HG02973 (cell line): ENCODE measurements around the gene ELAVL1.
"Not testable (repeated sequence)": the region's sequence is repeated elsewhere in the genome, so short reads cannot be mapped to it uniquely, and the experiment has no call there.

Experiments
- ATAC-seq: cut with Tn5 transposase; IDR thresholded peaks from one replicate; pipeline ENCODE4 v1.9.1; 2021; ENCODE audit warnings: moderate library complexity; ENCODE audit not compliant: unreplicated experiment

The ELAVL1 gene

DNA sequence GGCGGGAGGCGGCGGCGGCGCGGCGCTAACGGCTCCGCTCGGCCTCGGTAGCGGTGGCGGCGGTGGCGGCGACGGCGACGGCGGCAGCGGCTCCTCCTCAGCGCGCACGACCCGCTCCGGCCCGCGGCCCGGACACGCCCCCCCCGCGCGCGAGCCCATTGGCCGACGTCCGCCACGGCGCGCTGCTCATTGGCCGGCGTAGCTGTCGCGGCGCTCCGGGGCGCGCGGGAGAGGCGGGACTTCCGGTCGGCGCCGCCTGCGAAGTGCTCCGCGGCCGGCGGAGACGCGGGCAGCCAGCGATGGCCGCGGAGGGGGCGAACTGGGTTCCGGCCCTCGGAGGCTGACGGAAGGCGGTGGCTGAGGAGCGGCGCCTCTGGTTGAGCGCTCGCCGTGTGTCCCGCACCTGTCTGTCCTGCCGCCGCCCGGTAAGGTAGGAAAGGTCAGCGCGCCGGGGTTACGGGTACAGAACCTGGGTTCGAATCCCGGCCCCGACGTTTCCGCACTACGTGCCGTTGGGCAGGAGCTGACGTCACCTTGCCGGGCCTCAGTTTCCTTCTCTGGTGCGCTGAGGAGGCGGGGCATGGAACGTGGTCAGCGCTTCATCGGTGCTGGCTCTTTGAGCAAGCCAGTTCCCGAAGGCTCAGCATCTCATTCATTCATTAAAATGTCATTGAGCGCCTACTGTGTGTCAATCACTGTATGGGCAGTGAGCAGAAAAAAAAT, at the start of gene ELAVL1:
TSS of gene ELAVL1 (minus strand) at position 108 of the 723 bp plus-strand sequence. CDS start 13,826 bp downstream, outside the sequence.
- peak; percentile 74 for ATAC-seq

DNA sequence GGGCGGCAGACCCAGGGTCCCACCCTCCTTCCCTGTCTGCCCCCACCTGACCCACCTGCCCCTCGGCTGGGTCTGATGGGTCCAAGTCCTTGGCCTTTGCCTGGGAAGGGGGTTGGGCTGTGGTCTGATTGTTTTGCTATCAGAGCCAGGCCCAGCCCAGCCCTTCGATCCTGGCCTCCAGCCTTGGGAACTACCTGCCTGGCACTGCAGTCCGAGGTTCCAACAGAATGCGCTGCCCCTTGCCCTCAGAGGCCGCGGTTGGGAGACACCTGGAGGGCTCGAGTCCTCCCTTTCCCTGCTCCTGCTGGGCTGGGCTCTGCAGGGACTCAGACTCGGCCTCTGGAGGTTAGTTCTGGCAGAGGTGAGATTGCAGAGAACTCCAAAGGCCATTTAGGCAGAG, 48.7 kb upstream of the ELAVL1 start:
- ATAC-seq, result no peak

DNA sequence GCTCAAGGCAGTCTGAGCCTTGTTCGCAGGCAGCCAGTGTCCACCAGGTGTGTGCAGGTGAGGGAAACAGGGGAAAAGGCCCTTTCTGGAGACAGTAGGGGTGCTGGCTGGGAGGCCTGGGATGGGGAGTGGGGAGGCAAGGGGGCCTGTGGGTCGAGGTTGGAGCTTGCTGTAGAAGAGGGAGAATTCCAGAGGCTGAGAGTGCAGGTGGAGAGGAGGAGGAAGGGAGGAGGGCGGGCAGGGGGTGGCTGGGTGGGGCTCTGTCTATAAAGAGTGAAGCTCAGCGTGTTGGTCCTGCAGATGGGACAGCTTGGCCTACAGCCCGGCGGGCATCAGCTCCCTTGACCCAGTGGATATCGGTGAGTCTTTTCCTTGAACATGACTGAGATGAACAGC, 47.0 kb upstream of the ELAVL1 start, which contains the start of gene CCL25:
TSS of gene CCL25 (plus strand) at position 297 of the 396 bp plus-strand sequence. CDS start 290 bp downstream, outside the sequence.
- no peak for ATAC-seq

DNA sequence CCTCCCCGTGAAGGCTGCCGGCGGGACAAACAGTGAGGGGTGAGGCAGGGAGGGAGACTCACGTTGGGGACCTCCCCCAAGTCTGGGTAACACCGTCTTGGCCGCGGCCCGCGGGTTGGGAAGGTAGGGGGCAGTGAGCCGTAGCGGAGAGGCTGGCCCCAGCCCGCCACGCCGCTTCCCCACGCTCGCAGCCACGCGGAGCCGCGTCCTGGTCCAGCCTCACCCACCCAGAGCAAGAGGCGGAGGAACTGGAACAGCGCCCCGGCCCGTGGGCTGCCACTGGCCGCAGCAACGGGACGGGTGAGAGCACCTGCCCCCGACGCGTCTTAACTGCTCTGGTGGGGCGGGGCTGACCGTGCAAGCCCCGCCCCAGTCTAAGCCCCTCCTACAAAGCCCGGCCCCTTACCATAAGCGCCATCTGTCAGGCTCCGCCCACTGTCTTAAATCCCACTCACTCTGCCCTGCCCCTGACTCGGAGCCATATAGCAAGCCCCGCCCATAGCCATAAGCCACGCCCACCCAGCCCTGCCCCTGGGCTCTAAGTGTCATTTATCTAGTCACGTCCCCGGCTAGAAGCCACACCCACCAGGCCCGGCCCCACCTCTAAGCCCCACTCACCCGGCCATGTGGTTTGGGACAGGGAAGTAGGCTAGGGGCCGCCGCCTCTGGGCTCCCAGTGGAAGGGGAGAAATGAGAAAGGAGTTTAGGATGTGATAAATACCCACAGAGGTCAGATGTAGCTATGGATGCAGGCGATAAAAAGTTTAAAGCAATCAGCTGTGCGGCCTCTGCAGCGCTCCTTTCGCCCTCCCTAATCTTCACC, 45.0 kb upstream of the ELAVL1 start:
- peak; percentile 73 for ATAC-seq

DNA sequence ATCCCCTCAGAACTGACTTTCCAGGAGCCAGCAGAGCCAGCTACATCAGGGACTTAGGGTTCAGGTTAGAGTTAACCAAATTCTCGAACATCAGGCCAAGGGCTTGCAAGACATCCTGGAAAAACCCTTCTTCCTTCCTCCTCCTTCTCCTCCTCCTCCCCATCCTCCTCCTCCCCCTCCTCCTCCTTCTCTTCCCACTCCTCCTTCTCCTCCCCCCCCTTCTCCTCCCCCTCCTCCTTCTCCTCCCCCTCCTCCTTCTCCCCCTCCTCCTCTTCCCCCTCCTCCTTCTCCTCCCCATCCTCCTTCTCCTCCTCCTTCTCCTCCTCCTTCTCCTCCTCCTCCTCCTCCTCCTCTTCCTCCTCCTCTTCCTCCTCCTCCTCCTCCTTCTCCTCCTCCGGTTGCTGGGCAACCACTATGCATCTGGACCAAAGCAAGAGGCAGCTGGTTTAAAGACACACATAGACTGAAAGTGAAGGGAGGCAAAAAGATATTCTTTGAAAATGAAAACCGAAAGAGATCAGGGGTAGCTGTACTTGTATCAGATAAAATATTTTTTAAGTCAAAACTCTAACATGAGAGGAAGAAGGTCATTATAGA, 41.2 kb upstream of the ELAVL1 start:
- no peak for ATAC-seq

DNA sequence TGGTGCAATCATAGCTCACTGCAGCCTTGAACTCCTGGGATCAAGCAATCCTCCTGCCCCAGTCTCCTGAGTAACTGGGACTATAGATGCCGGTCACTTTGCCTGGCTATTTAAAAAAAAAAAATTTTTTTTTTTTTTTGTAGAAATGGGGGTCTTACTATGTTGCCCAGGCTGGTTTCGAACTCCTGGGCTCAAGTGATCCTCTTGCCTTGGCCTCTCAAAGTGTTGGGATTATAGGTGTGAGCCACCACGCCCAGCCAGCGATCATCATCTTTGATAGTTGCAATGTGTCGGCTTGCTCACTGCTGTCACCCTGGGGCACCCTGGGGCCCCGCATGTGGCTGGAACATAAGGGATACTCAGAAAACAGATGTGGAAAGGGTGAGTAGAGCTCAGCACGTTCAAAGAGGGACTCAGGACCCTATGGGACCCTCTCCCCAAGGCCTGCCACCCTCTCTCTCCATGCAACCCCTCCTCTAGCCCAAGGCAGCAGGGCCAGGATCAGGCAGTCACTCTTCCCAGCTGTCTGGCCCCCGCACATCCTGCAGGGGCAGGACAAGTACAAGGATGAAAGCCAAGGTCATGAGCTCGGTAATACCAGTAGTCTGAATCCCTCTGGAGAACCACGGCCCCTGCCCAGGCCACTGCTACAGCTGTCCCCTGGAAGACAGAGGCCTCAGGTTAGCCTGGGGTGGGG, 40.6 kb upstream of the ELAVL1 start:
- no peak for ATAC-seq

DNA sequence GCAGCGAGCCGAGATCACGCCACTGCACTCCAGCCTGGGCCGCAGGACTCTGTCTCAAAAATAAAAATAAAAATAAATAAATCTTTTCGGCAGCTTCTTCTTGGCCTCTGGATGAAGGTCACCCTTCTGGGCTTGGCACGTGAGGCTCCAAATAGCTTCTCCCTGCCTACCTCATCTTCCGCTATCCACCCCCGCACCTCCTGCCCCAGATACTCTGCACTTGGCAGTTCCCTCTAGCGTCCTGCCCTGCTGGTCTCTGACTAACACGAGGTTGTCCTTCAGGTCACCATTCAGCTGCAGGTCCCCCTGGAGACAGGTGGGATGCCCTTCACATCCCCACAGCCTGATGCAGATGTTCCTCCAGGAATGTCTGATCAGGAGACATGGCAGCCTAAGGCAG, 38.6 kb upstream of the ELAVL1 start:
- no peak for ATAC-seq

DNA sequence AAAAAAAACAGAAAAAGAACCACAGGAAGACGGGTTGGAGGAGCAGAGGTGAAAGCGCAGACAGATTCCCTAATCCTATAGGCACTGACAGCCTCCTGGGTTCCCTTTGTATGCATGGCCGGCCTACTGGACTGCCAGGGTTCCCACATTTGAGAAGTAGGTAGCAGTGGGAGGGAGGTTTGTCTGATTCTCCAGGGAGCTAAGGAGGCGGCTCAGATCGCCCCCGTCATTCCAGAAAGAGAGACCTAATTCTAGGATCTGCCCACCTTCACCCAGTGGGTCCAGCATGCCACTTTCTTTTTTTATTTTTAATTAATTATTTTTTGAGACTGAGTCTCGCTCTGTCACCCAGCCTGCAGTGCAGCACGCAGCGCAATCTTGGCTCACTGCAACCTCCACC, 37.5 kb upstream of the ELAVL1 start:
- no peak for ATAC-seq

DNA sequence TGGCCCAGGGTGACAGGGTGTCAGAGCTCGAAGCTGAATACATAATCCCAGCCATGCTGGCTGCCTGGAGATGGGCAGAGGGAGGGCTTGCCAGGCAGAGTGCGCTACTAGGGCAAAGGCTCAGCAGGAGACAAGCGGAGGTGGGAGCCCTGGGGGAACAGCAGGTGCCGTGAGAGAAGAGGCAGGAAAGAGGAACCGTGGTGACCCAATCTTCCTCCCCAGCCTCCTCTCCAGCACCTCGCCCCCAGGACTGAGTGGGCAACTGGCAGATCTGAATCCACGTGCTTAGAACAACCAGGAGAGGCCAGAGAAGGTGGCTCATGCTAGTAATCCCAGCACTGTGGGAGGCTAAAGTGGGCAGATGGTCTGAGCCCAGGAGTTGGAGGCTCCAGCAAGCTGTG, 36.1 kb upstream of the ELAVL1 start:
- no peak for ATAC-seq

DNA sequence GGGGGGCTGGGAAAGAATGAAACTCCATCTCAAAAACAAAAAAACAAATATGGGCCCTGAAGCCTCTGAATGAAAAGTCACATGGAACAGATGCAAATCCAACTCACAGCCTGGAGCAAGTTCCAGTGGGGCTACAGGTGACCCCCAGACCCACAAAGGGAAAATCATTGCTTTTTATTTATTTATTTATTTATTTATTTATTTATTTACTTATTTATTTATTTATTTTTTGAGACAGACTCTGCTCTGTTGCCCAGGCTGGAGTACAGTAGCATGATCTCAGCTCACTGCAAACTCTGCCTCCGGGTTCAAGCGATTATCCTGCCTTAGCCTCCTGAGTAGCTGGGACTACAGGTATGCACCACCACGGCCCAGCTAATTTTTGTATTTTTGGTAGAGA, 33.8 kb upstream of the ELAVL1 start:
- ATAC-seq, result no peak

DNA sequence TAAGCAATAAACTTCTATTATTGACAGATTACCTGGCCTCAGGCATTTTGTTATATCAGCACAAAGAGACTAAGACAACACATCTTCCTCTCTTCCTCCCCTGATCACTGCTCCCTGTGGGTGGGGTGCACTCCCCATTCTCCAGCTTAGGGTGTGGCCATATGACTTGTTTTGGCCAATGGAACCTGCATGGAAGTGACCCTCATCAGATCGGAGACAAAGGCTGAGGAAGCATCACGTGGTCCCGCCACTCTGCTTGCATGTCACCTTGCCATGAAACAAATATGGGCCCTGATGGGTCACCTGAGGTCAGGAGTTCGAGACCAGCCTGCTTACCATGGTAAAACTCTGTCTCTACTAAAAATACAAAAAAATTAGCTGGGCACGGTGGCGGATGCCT, 33.4 kb upstream of the ELAVL1 start:
- ATAC-seq, result no peak

DNA sequence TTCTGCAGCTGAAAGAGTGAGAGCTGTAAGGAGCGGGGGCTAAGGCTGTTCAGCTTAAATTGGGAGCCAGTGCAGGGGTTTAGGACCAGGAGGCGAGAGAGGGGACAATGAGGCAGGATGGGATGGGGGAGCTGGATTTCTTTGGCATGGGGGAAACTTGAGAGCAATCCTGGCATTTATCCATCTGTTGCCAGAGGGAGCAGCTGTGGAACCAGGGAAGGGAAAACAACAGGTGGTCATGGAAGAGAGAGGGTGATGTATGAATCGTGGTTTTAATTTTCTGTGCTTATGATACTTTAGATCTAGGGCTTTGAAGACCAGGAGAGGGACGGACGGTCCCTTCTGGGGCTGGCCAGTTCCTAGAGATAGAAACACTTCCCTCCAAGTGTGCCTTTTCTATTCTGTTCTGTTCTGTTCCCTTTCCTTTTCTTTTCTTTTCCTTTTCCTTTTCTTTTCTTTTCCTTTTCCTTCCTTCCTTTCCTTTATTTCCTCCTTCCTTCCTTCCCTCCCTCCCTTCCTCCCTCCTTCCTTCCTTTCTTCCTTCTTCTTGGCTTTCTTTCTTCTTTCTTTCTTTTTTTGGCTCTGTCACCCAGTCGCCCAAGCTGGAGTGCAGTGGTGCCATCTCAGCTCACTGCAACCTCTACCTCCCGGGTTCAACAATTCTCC, 31.1 kb upstream of the ELAVL1 start:
- no peak for ATAC-seq

DNA sequence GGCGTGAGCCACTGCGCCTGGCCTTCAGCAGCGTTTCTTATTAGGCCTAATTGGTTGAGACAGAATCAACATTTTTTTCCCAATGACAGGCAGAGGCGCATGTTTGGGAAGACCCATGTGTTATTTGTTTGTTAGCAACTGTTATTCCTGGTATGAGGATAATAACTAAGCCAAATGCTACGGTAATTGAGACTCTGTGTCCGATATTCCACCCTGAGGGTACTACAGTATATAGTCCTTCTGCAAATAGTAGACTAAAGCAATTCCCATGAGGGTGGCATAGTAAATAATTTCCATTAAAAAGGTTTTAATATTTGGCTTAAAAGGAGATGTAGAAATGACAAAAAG, 28.7 kb upstream of the ELAVL1 start:
- no peak for ATAC-seq

DNA sequence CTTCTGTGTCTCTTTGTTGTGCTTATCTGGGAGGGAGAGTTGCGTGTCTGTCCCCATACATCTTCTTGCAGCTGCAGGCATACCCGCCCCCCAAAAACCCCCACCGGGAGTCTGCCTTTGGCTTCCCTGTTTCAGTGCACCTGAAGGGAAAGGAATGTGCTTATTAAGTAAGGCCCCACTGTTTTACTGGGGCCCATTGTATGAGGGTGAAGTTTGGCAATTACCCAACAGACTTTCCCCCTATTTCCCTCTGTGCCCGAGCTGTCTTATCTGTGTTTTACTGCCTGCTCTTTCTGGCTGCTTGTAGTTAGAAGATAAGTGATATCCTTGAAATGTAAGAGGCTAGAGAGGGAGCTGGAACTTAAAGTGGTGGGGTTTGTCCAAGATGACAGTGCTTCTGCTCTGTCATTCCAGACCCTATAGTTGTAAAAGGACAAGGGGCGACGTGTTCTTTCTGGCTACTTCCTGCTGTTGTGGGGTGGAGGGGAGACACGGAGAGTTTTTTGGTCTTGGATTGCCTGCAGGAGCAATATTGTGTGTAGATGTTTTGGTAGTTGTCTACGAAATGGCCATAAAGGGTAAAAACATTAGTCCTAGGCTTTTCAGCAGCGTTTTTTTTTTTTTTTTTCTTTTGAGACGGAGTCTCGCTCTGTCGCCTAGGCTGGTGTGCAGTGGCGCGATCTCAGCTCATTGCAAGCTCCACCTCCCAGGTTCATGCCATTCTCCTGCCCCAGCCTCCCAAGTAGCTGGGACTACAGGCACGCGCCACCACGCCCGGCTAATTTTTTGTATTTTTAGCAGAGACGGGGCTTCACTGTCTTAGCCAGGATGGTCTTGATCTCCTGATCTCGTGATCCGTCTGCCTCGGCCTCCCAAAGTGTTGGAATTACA, 28.1 kb upstream of the ELAVL1 start:
- not testable (repeated sequence) for ATAC-seq

DNA sequence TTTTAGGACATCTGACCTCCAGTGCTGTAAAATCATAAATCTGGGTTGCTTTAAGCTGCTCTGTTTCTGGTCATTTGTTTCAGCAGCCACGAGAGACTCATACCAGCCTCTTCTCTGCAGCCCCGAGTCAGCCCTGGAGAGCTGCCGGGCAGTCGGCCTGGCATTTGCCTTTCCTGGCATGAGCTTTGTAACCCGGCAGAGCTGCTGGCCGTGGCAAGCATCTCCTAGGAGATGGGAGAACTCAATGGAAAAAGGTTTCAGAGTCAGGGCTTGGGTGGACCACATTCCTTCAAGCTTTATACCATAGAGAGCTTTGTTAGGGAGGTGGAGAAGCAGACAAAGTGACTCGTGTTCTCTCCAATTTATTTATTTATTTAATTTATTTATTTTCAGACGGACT, 25.5 kb upstream of the ELAVL1 start:
- ATAC-seq, result no peak

DNA sequence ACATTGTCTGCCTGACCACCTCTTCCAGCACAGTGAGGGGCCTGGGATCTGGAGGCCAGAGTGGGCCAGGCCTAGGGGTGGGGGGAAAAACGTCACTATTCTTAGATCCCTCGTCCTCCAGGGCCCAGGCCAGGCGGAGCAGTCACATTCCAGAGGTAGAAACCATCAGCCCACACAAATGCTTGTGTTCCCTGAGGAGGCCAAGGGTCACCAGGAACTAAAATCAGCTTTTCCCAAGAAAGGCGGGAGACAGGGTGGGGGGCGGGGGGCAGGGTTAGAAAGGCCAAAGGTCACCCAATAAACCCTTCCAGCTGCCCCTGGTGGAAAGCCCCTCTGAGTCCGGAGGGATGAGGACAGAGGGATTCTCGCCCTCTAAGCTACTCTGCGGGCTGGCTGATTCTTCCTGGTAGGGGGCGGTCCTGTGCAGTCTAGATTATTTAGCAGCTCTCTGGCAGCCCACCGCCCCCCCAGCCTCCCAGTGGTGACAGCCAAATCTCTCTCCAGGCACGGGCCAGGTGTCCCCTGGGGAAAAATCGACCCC, 23.6 kb upstream of the ELAVL1 start:
- no peak for ATAC-seq

DNA sequence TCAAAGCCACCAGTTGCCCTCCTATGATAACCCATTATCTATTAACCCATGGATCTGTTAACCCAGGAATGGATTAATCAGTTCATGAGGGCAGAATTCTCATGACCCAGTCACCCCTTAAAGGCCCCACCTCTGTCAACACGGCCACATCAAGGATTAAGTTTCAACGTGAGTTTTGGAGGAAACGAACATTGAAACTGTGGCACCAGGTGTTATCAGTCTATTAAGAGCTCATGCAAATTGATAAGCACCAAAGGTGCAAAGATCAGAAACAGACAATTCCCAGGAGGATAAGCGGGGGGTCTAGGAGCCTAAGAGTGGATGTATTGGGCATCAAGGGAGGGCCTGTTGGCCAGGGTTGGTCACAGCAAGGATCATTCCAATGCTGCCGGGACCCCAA, 19.9 kb upstream of the ELAVL1 start:
- no peak for ATAC-seq

DNA sequence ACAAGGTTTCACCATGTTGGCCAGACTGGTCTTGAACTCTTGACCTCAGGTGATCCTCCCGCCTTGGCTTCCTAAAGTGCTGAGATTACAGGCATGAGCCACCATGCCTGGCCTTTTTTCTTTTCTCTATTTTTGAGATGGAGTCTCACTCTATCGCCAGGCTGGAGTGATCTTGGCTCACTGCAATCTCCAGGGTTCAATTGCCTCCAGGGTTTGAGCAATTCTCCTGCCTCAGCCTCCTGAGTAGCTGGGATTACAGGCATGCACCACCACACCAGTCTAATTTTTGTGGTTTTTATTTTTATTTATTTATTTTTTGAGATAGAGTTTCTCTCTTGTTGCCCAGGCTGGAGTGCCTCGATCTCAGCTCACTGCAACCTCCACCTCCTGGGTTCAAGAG, 18.8 kb upstream of the ELAVL1 start:
- ATAC-seq, result not testable (repeated sequence)

DNA sequence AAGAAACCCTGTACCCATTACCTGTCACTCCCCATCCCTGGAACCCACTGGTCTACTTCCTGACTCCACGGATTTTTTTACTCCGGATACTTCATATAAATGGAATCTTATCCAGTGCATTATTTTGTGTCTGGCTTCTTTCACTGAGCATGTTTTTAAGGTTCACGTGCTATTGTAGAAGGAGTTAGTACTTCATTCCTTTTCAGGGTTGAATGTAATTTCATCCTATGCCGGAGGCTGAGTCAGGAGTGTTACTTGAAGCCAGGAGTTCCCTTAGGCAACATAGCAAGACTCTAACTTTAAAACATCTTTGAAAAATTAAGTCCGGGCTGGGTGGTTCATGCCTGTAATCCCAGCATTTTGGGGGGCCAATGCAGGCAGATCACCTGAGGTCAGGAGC, 17.9 kb upstream of the ELAVL1 start:
- no peak for ATAC-seq

DNA sequence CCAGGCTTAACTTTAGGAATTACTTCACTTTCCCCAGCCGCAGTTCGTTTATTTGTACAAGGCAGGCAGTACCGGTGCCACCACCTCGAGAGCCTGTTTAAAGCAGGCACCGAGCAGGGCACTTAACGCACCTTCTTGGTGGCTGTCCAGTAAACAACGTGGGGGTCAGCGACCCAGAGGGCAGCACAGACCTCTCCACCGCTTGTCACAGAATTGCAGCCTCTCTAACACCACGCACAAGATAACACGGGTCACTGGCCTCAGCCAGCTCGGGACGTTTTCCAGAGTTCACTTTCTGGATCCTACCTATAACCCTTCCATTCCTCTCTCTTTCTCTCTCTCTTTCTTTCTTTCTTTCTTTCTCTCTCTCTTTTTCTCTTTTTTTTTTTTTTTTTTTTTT, 16.8 kb upstream of the ELAVL1 start:
- no peak for ATAC-seq
